NCI-H446 treated with DMSO at 0.1 percent for 48 hours (cell line): ENCODE results near the gene NSUN3.
"Not testable (repeated sequence)": the region's sequence is repeated elsewhere in the genome, so short reads cannot be mapped to it uniquely, and the experiment has no call there.

Source experiments
- DNase-seq: peaks from one replicate; lab custom pipeline; 2025; lab: John Stamatoyannopoulos, UW

The NSUN3 gene

GRCh38 chr3:94069194-94069813, 6.4 kb downstream of the NSUN3 start:
- peak; percentile 30 for DNase-seq

- DNase-seq = no peak
Observed at GRCh38 chr3:94070341-94070911, 7.6 kb downstream of the NSUN3 start.

GRCh38 chr3:94071713-94072284, 8.9 kb downstream of the NSUN3 start:
- DNase-seq = no peak

- DNase-seq = no peak
Observed at GRCh38 chr3:94076055-94076454, 13.2 kb downstream of the NSUN3 start.

- DNase-seq = not testable (repeated sequence)
Observed at GRCh38 chr3:94080552-94080951, 17.7 kb downstream of the NSUN3 start.

GRCh38 chr3:94081884-94082283, 19.0 kb downstream of the NSUN3 start:
- DNase-seq = no peak

- no peak for DNase-seq
Observed at GRCh38 chr3:94082391-94082937, 19.6 kb downstream of the NSUN3 start.

- no peak for DNase-seq
Observed at GRCh38 chr3:94083261-94083660, 20.4 kb downstream of the NSUN3 start.

- DNase-seq = no peak
Observed at GRCh38 chr3:94089126-94089525, 26.3 kb downstream of the NSUN3 start.

GRCh38 chr3:94092086-94092485, 29.2 kb downstream of the NSUN3 start:
- no peak for DNase-seq

GRCh38 chr3:94093151-94093550, 30.3 kb downstream of the NSUN3 start:
- no peak for DNase-seq

GRCh38 chr3:94095111-94095510, 32.2 kb downstream of the NSUN3 start:
- DNase-seq = no peak

GRCh38 chr3:94098452-94098851, 35.6 kb downstream of the NSUN3 start:
- no peak for DNase-seq

GRCh38 chr3:94099311-94099710, 36.5 kb downstream of the NSUN3 start:
- DNase-seq = no peak

- DNase-seq = no peak
Observed at GRCh38 chr3:94101860-94102259, 39.0 kb downstream of the NSUN3 start.

GRCh38 chr3:94106268-94106667, 43.4 kb downstream of the NSUN3 start:
- no peak for DNase-seq

GRCh38 chr3:94110232-94110631, 47.4 kb downstream of the NSUN3 start:
- not testable (repeated sequence) for DNase-seq

GRCh38 chr3:94110854-94111253, 48.0 kb downstream of the NSUN3 start:
- no peak for DNase-seq

GRCh38 chr3:94114666-94115065, 51.8 kb downstream of the NSUN3 start:
- no peak for DNase-seq

- DNase-seq = peak; percentile 62
Observed at GRCh38 chr3:94115482-94115881, 52.6 kb downstream of the NSUN3 start.

GRCh38 chr3:94117729-94118128, 54.9 kb downstream of the NSUN3 start:
- no peak for DNase-seq

- DNase-seq = no peak
Observed at GRCh38 chr3:94118390-94118789, 55.5 kb downstream of the NSUN3 start.

GRCh38 chr3:94121161-94121560, 58.3 kb downstream of the NSUN3 start:
- DNase-seq = no peak
